Caco-2 (cell line): Measurements from ENCODE around the gene ZNF668. TPM values are rescaled to one million over a fixed set of nuclear protein-coding genes. Genes with fewer than 3 reads are reported as not detected.

Source experiments
- Bru-seq: library from RNA; stranded (reverse); fragments of 400-500 nt; gene quantifications from one replicate; lab custom pipeline; 2021; lab: Mats Ljungman, UMichigan
- BruChase-seq, 2 experiments: library from RNA; stranded (reverse); fragments of 400-500 nt; gene quantifications; one replicate each; lab custom pipeline; 2021; lab: Mats Ljungman, UMichigan
- BruUV-seq: library from RNA; stranded (reverse); fragments of 400-500 nt; replicated peaks from 2 replicates; lab custom pipeline; 2021; lab: Mats Ljungman, UMichigan
- CTCF ChIA-PET: fragments of 300-600 bp; sonication (Branson Sonifier 250); formaldehyde crosslinking; loops from one replicate; lab custom pipeline; 2022; ENCODE audit warnings: antibody characterized with exemption; lab: Charles Lee
- POLR2A ChIA-PET: fragments of 300-600 bp; sonication (Branson Sonifier 250); formaldehyde crosslinking; loops from one replicate; lab custom pipeline; 2022; ENCODE audit warnings: antibody characterized with exemption; lab: Charles Lee
- DNase-seq, 2 experiments: peaks; one replicate each; pipeline versions ENCODE4 v3.0.0 to v3.0.0-alpha.2; 2020 to 2022
- H3K27me3 ChIP-seq: replicated peaks from 2 replicates; pipeline ENCODE4 v1.6.0; 2011; ENCODE audit warnings: low read length; ENCODE audit not compliant: control insufficient read depth, insufficient read depth
- H3K36me3 ChIP-seq: 2 replicates; pipeline ENCODE4 v1.5.1; 2011; ENCODE audit warnings: low read length; ENCODE audit not compliant: control insufficient read depth, insufficient read depth
- H3K4me1 ChIP-seq: fragments of 250-450 bp; sonication (Bioruptor Pico); 2 replicates; pipeline ENCODE4 v1.5.1; 2020; ENCODE audit warnings: mild to moderate bottlenecking
- H3K4me3 ChIP-seq: 2 replicates; pipeline ENCODE4 v1.5.1; 2011; ENCODE audit warnings: low read depth, mild to moderate bottlenecking, control low read depth, low read length
- H3K9me3 ChIP-seq: fragments of 250-450 bp; sonication (Bioruptor Pico); 2 replicates; pipeline ENCODE4 v1.5.1; 2020; ENCODE audit warnings: mild to moderate bottlenecking, moderate library complexity
- H3K27ac Mint-ChIP-seq: one replicate; pipeline ENCODE4 v1.8.0; 2022; ENCODE audit warnings: mixed read lengths; ENCODE audit not compliant: unreplicated experiment
- H3K27me3 Mint-ChIP-seq: one replicate; pipeline ENCODE4 v1.8.0; 2022; ENCODE audit warnings: mixed read lengths; ENCODE audit not compliant: insufficient read depth, unreplicated experiment
- H3K36me3 Mint-ChIP-seq: one replicate; pipeline ENCODE4 v1.8.0; 2022; ENCODE audit warnings: mild to moderate bottlenecking, mixed read lengths; ENCODE audit not compliant: insufficient read depth, unreplicated experiment
- H3K4me1 Mint-ChIP-seq: one replicate; pipeline ENCODE4 v1.8.0; 2022; ENCODE audit warnings: low read depth, mixed read lengths; ENCODE audit not compliant: unreplicated experiment
- H3K4me3 Mint-ChIP-seq: one replicate; pipeline ENCODE4 v1.8.0; 2022; ENCODE audit warnings: mild to moderate bottlenecking, moderate library complexity, mixed read lengths; ENCODE audit not compliant: unreplicated experiment
- H3K9me3 Mint-ChIP-seq: one replicate; pipeline ENCODE4 v1.8.0; 2022; ENCODE audit warnings: mixed read lengths; ENCODE audit not compliant: unreplicated experiment
- CTCF ChIP-seq, 2 experiments: fragments of 200-600 bp in 1 of 2; IDR thresholded peaks; 1 replicate in 1 of 2; 2 replicates in 1 of 2; pipeline versions ENCODE4 v1.5.1 to v1.8.0; 2011 to 2022; ENCODE audit warnings: antibody characterized with exemption in 1 of 2, control low read depth in 1 of 2, inconsistent platforms in 1 of 2, low read depth in 1 of 2, low read length in 1 of 2, mild to moderate bottlenecking in 1 of 2, moderate library complexity in 1 of 2; ENCODE audit not compliant: insufficient read depth in 1 of 2, severe bottlenecking in 1 of 2, unreplicated experiment in 1 of 2
- intact Hi-C: fragments of 100-400 bp; cut with micrococcal nuclease; formaldehyde crosslinking; loops from one replicate; pipeline ENCODE4 v1.10.0; 2022; ENCODE audit not compliant: unreplicated experiment
- long read RNA-seq: library from polyadenylated mRNA; stranded (forward); transcript quantifications from one replicate; pipeline ENCODE4 v2.0.0, GENCODE V29; 2022
- total RNA-seq: library from RNA; stranded (reverse); gene quantifications from 2 replicates; pipeline ENCODE4 v1.2.3, GENCODE V29; 2022

The ZNF668 gene
- total RNA-seq (8.7 and 10.8 TPM in 2 replicates), Bru-seq, nascent RNA (percentile 60 among the genes with signal in this experiment), BruChase-seq, experiment 1, labeled RNA remaining after a 2-hour chase (percentile 59 among the genes with signal in this experiment), BruChase-seq, experiment 2, labeled RNA remaining after a 6-hour chase (percentile 57 among the genes with signal in this experiment)
- long read RNA-seq, transcript ZNF668-201 (3 exons, 2,762 nt), result major isoform, 15 of 17 reads
- long read RNA-seq, partial matches to known transcripts, result 1 of 17 reads
- long read RNA-seq, other reads (novel, unspliced or antisense), result 1 of 17 reads

DNA sequence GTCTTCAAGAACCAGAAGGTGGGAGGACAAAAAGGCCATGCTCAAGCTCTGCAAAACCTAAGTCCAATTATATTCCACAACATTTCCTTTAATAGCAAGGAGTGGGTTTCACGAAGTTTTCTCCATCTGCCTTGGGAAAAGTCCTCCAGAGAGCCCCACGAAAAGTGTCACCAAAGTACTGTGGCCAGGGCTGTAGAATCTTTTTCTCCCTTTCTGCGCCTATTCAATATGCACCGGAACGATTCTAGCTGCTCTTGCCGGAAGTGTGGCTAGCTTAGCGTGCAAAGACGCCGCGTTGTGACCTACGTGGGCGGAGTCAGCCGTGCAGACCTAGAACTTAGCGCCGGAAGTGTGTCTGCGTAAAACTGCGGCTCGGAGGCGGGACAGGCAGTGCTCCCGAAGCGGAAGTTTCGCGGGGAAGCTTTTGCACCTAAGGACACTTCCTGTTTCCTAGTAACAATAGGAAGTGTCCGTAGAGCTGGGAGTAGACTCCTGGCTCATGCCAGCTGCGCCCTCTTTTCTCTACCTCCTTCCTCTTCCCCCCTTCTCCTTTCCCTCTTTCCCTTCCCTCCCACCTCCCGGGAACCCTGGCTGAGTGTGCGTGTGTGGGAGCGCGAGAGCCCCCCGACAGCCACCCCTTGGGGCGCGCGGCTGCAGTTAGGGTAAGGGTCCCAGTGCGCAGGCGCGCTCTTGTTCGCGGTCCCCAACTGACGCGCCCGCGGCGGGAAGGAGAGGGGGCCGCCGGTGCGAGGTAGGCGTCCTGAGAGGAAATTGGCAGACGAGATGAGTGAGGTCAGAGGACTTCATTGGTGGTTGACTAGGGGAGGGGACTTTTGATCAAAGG lies at the start of gene ZNF668, which contains the start of gene ZNF646:
ZNF668 (minus strand) TSS at position 271 of the 844 bp plus-strand sequence. CDS start 9,781 bp downstream, outside the sequence.
ZNF646 (plus strand) TSS at position 453 of the 844 bp plus-strand sequence. CDS start 1,903 bp downstream, outside the sequence.
- BruUV-seq, result no TSS peak
- intact Hi-C loops, result loop anchor here (1.0 to 2.0 kb wide), 3 partner anchors 40 to 385 kb away; partner anchors contain the start of gene ARMC5
- H3K4me3 Mint-ChIP-seq, result peak within 1 kb of the TSS; percentile 84
- ChIA-PET POLR2A (interaction anchor here (0.5 to 2.2 kb wide), 10 partner anchors 18 to 799 kb away, joined by 3 to 34 read pairs (median 4); partner anchors contain the start of genes FUS, KAT8, PRSS8 and STX4), CTCF (interaction anchor here (0.8 to 2.0 kb wide), 8 partner anchors 19 to 384 kb away, joined by 3 to 14 read pairs (median 4); partner anchors contain the start of genes HSD3B7 and KAT8)
- peaks cover 3% of the 10 kb centered on the region for H3K36me3 ChIP-seq
- H3K4me1 Mint-ChIP-seq, result peaks cover 7% of the 10 kb centered on the region
- H3K36me3 Mint-ChIP-seq, result no peaks in the 10 kb centered on the region
- TF ChIP-seq CTCF (IDR thresholded peaks at IDR 0.05; ENCODE audit: insufficient read depth in 1 of 2, low read depth in 1 of 2, low read length in 1 of 2, severe bottlenecking in 1 of 2, unreplicated experiment in 1 of 2), result no peak
- peak within 1 kb of the TSS; percentile 58 for H3K27ac Mint-ChIP-seq
- no peaks in the 10 kb centered on the region for H3K27me3 Mint-ChIP-seq
- DNase-seq, result peak; percentile 94 to 98
- no peaks in the 10 kb centered on the region for H3K9me3 Mint-ChIP-seq
- no peaks in the 10 kb centered on the region for H3K27me3 ChIP-seq
- peaks cover 9% of the 10 kb centered on the region; the same call in 1 of the 2 replicates for H3K4me1 ChIP-seq
- peak within 1 kb of the TSS; percentile 79 for H3K4me3 ChIP-seq
- no peaks in the 10 kb centered on the region for H3K9me3 ChIP-seq

- H3K36me3 ChIP-seq, result peaks cover 5% of the 10 kb centered on the region
- Mint-ChIP-seq H3K4me1 (peaks cover 10% of the 10 kb centered on the region), H3K36me3 (peaks cover 60% of the 10 kb centered on the region), H3K9me3 (no peaks in the 10 kb centered on the region), H3K27ac (no peak overlapping the region), H3K27me3 (no peaks in the 10 kb centered on the region), H3K4me3 (no peak overlapping the region)
- BruUV-seq, result no TSS peak
- no peaks in the 10 kb centered on the region for H3K9me3 ChIP-seq
- H3K27me3 ChIP-seq, result no peaks in the 10 kb centered on the region
- ChIA-PET POLR2A (no interaction called here), CTCF (no interaction called here)
- no peaks in the 10 kb centered on the region for H3K4me1 ChIP-seq
- DNase-seq, result no peak
- no peak for TF ChIP-seq CTCF (IDR thresholded peaks at IDR 0.05; ENCODE audit: insufficient read depth in 1 of 2, low read depth in 1 of 2, low read length in 1 of 2, severe bottlenecking in 1 of 2, unreplicated experiment in 1 of 2)
- intact Hi-C loops, result no loop called here
- H3K4me3 ChIP-seq, result no peak overlapping the region
These were observed 46.1 kb upstream of the ZNF668 start for GRCh38 chr16:31120129-31120528.
